Measurements from ENCODE around the gene OTUD6A. TPM values are rescaled to one million over a fixed set of nuclear protein-coding genes. Genes with fewer than 3 reads are reported as not detected.
"Not testable (repeated sequence)": the region's sequence is repeated elsewhere in the genome, so short reads cannot be mapped to it uniquely, and the experiment has no call there.

The OTUD6A gene
- total RNA-seq, 2 donors from 2014 or later: not detected

DNA sequence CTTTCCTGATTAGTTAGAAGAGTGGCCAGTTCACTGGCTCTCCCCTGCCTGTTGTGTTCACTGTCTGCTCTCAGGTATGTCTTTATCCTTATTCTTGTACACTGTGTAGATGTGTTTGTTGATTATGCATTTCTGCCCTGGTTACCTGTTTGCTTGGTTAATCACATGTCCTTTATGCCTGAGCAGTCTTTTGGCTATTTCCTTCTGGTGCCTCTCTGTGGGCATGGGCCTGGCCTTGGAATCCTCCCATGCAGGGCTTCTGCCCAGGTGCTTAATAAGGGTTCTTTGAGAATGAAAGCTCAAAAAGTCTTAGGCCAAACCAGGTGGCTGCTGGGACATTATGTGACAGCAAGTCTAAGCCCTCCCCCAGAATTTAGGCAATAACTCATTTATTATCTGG, 26.5 kb downstream of the OTUD6A start:
- peaks cover 0 to 5% of the 10 kb centered on the region in 2 donors for H3K4me1 ChIP-seq
- H3K27me3 ChIP-seq: no peaks in the 10 kb centered on the region
- H3K36me3 ChIP-seq: no peaks in the 10 kb centered on the region
- TF ChIP-seq, protein P1, sequence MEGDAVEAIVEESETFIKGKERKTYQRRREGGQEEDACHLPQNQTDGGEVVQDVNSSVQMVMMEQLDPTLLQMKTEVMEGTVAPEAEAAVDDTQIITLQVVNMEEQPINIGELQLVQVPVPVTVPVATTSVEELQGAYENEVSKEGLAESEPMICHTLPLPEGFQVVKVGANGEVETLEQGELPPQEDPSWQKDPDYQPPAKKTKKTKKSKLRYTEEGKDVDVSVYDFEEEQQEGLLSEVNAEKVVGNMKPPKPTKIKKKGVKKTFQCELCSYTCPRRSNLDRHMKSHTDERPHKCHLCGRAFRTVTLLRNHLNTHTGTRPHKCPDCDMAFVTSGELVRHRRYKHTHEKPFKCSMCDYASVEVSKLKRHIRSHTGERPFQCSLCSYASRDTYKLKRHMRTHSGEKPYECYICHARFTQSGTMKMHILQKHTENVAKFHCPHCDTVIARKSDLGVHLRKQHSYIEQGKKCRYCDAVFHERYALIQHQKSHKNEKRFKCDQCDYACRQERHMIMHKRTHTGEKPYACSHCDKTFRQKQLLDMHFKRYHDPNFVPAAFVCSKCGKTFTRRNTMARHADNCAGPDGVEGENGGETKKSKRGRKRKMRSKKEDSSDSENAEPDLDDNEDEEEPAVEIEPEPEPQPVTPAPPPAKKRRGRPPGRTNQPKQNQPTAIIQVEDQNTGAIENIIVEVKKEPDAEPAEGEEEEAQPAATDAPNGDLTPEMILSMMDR (IDR thresholded peaks at IDR 0.05): no peak
- DNase-seq (ENCODE audit: low spot score): no peak
- no peak overlapping the region for H3K4me3 ChIP-seq
- no peak overlapping the region for H3K27ac ChIP-seq
- H3K9me3 ChIP-seq: no peaks in the 10 kb centered on the region

DNA sequence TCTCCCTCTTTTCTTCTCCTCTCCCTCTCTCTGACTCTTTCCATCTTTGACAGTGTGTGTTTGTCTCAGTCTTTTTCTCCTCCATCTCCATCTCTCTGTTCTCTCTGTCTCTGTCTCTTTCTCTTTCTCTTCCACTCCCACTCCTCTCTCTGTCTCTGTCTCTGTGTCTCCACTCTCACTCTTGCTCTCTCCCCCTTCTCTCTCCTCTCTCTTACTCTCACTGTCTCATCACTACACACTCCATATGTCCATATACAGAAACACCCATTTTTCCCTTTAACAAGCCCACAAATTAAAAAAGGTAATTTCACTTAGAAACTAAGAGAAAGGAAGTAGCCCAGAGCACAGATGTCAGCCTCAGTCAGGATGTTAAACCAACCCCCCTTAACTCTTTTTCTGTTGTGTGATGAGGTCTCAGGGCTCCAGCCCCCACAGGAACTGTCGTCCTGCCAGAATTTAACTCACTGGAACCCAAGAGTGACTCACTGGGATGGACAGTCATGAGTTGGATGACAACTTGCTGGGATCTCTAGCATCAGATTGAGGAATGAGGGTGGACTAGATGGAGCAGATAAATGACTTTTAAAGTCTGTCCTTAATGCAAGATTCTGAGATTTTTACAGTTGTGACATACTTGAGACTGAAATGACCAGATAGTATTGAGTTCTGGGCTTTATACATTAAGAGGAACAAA, 27.5 kb downstream of the OTUD6A start:
- Histone ChIP-seq H3K27me3 (no peaks in the 10 kb centered on the region), H3K4me3 (no peak overlapping the region), H3K9me3 (no peaks in the 10 kb centered on the region), H3K4me1 (peaks cover 0 to 5% of the 10 kb centered on the region in 2 donors), H3K36me3 (no peaks in the 10 kb centered on the region), H3K27ac (no peak overlapping the region)
- TF ChIP-seq, protein P1 (IDR thresholded peaks at IDR 0.05): no peak
- DNase-seq (ENCODE audit: low spot score): no peak

DNA sequence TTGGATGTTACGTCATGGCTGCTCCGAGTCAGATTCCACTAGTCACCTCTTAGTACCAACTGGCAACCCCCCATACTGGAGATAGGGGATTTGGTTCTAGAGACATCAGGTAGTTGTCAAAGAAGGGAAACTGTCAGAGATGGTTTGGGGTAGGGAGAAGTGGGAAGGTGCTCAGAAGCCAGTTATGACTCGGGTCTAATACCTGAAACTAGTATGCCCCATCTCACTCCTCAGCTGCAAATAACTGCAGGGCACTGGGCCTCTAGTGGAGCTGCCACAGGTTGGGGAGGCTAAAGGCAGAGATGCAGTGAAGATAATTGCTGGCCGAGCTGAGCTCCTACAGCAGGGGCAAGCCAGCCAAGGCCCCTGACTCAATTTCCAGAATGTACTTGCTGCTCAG, 30.0 kb downstream of the OTUD6A start:
- H3K36me3 ChIP-seq: no peaks in the 10 kb centered on the region
- H3K9me3 ChIP-seq: no peaks in the 10 kb centered on the region
- no peaks in the 10 kb centered on the region for H3K27me3 ChIP-seq
- H3K4me3 ChIP-seq: no peak overlapping the region
- peaks cover 0 to 5% of the 10 kb centered on the region in 2 donors for H3K4me1 ChIP-seq
- no peak for DNase-seq (ENCODE audit: low spot score)
- TF ChIP-seq, protein P1 (IDR thresholded peaks at IDR 0.05): no peak
- no peak overlapping the region for H3K27ac ChIP-seq

GRCh38 chrX:70096052-70096451, 33.8 kb downstream of the OTUD6A start:
- DNase-seq (ENCODE audit: low spot score): no peak
- Histone ChIP-seq H3K9me3 (no peaks in the 10 kb centered on the region), H3K27ac (no peak overlapping the region), H3K27me3 (no peaks in the 10 kb centered on the region), H3K4me1 (no peaks in the 10 kb centered on the region), H3K36me3 (no peaks in the 10 kb centered on the region), H3K4me3 (no peak overlapping the region)
- TF ChIP-seq, protein P1 (IDR thresholded peaks at IDR 0.05): peak in 1 of 2 donors; percentile 41

DNA sequence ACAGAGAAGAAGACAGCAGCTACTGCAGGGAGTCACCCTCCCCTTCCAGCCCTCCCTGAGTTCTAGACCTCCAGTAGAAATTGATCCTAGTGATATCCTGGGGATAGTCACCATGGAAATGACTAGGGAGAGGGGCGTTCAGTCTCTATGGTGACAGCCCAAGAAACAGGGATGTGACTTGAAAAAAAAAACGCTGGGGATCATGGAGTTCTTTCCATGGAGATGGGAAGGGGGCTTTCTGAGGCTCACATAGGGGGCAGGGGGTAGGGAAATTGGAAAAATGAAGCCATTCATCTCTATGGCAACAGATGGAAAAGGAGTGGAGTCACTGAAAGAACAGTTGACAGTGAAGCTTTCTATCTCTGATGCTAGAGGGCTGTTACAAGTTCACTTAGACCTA, 43.0 kb downstream of the OTUD6A start:
- Histone ChIP-seq H3K4me3 (no peak overlapping the region), H3K27ac (no peak overlapping the region), H3K27me3 (no peaks in the 10 kb centered on the region), H3K9me3 (no peaks in the 10 kb centered on the region), H3K36me3 (no peaks in the 10 kb centered on the region), H3K4me1 (no peaks in the 10 kb centered on the region)
- DNase-seq (ENCODE audit: low spot score): no peak
- TF ChIP-seq, protein P1 (IDR thresholded peaks at IDR 0.05): no peak

DNA sequence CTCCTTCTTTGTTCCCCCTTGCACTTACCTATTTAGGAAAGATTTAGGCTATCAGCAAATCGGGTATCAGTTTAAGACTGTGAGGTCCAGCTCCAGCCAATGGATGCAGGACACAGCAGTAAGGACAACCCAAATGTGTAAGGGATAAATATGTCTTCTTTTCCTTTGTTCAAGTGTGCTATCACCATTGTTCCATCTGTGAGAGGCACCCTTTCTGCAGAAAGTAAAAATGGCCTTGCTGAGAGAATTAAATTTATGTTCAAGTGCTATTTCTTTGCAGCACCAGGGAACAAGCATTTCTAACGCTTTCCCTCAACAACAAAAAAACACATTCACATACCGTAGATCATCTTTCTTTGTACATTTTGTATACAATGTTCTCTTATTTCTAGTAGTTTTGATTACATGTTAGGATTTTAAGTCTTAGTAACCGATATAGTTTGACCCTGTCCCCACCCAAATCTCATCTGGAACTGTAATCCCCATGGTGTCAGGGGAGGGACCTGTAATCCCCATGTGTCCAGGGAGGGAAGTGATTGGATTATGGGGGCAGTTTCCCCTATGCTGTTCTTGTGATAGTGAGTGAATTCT, 49.3 kb downstream of the OTUD6A start:
- DNase-seq (ENCODE audit: low spot score); H3K27me3 ChIP-seq; H3K27ac ChIP-seq; H3K4me3 ChIP-seq; H3K36me3 ChIP-seq; H3K4me1 ChIP-seq: not testable (repeated sequence)
- H3K9me3 ChIP-seq: peaks cover 6 to 30% of the 10 kb centered on the region in 2 donors

Small RNA genes within 50 kb of the gene (microRNA-seq; reads per million reads assigned to microRNA genes)
- gene MIR676 (ENCODE audit: borderline number of aligned reads in 2 of 2, borderline replicate concordance in 1 of 2): 51.0 to 81.3 reads per million in 2 donors

Other genes with a start within 250 kb of the OTUD6A start
- not detected for gene AWAT2, start 12.5 kb upstream of the OTUD6A start, total RNA-seq
- 10 to 100 TPM; 47.1 to 50.4 TPM for gene IGBP1, start 71.0 kb downstream of the OTUD6A start, total RNA-seq
- gene DGAT2L6, start 115.0 kb downstream of the OTUD6A start, total RNA-seq: not detected
- gene AWAT1, start 172.2 kb downstream of the OTUD6A start, total RNA-seq: not detected
- gene P2RY4, start 197.7 kb downstream of the OTUD6A start, total RNA-seq: not detected
- gene ARR3, start 205.9 kb downstream of the OTUD6A start, total RNA-seq: not detected
- gene RAB41, start 219.7 kb downstream of the OTUD6A start, total RNA-seq: not detected
- gene PDZD11, start 227.5 kb downstream of the OTUD6A start, total RNA-seq: 10 to 100 TPM; 30.2 to 44.5 TPM
- gene KIF4A, start 227.6 kb downstream of the OTUD6A start, total RNA-seq: under 1 TPM; 0.08 to 0.41 TPM